HG03460 (cell line): ENCODE measurements around the gene RASD1.
"Not testable (repeated sequence)": the region's sequence is repeated elsewhere in the genome, so short reads cannot be mapped to it uniquely, and the experiment has no call there.

Source experiments
- ATAC-seq: cut with Tn5 transposase; IDR thresholded peaks from one replicate; pipeline ENCODE4 v1.9.1; 2021; ENCODE audit not compliant: unreplicated experiment

Gene RASD1

GRCh38 chr17:17497845-17498520 lies 1.8 kb upstream of the RASD1 start:
- ATAC-seq: no peak

- peak; percentile 7 for ATAC-seq
Observed at GRCh38 chr17:17497065-17497844, 1.1 kb upstream of the RASD1 start.

GRCh38 chr17:17495536-17496188 lies 533 bp downstream of the RASD1 start:
- ATAC-seq: no peak

GRCh38 chr17:17494870-17495535 lies 1.2 kb downstream of the RASD1 start:
- ATAC-seq: no peak

- ATAC-seq: no peak
Observed at GRCh38 chr17:17494499-17494869, 1.7 kb downstream of the RASD1 start.

- no peak for ATAC-seq
Observed at GRCh38 chr17:17493986-17494466, 2.2 kb downstream of the RASD1 start.

- ATAC-seq: no peak
Observed at GRCh38 chr17:17493249-17493985, 2.8 kb downstream of the RASD1 start.

- no peak for ATAC-seq
Observed at GRCh38 chr17:17492571-17492970, 3.6 kb downstream of the RASD1 start.

GRCh38 chr17:17492085-17492484 lies 4.1 kb downstream of the RASD1 start:
- no peak for ATAC-seq

- ATAC-seq: no peak
Observed at GRCh38 chr17:17491546-17491988, 4.6 kb downstream of the RASD1 start.

- ATAC-seq: no peak
Observed at GRCh38 chr17:17491031-17491471, 5.1 kb downstream of the RASD1 start.

GRCh38 chr17:17487998-17488397 lies 8.2 kb downstream of the RASD1 start:
- ATAC-seq: no peak

GRCh38 chr17:17486416-17486815 lies 9.8 kb downstream of the RASD1 start:
- ATAC-seq: not testable (repeated sequence)

- ATAC-seq: no peak
Observed at GRCh38 chr17:17485420-17485819, 10.8 kb downstream of the RASD1 start.

GRCh38 chr17:17484451-17484899 lies 11.7 kb downstream of the RASD1 start:
- no peak for ATAC-seq

GRCh38 chr17:17481860-17482259 lies 14.3 kb downstream of the RASD1 start:
- no peak for ATAC-seq

GRCh38 chr17:17480593-17481148 lies 15.5 kb downstream of the RASD1 start:
- no peak for ATAC-seq

- no peak for ATAC-seq
Observed at GRCh38 chr17:17479209-17479608, 17.0 kb downstream of the RASD1 start.

GRCh38 chr17:17476865-17477467 lies 19.2 kb downstream of the RASD1 start, which contains the start of gene MED9:
TSS of gene MED9 (plus strand) at chr17:17477000. CDS start at chr17:17477042, 42 bp downstream.
- ATAC-seq: peak; percentile 84

GRCh38 chr17:17474341-17474740 lies 21.9 kb downstream of the RASD1 start:
- no peak for ATAC-seq
